ENCODE data around the gene GGA1. TPM values are rescaled to one million over a fixed set of nuclear protein-coding genes. Genes with fewer than 3 reads are reported as not detected.

GGA1 gene
- polyA plus RNA-seq, 1 of the 3 experiments (the other 2 are of a cell fraction), result 81.1 TPM

GRCh38 chr22:37638391-37639069 is 29.9 kb downstream of the GGA1 start:
- Histone ChIP-seq H3K4me2 (peak overlapping the region; percentile 98), H3K9me2 (no peaks in the 10 kb centered on the region)
- WGBS (ENCODE audit: low lambda C conversion rate), result 100% methylated on average over 9 of the region's 11 CpGs

More at GRCh38 chr22:37638391-37639069, 29.9 kb downstream of the GGA1 start:
- no peak for DNase-seq
- peak overlapping the region in 1 of 2 experiments; percentile 66; a peak in 2 of 4 replicates for H3K4me3 ChIP-seq (ENCODE audit: low read depth in 2 of 2, low read length in 1 of 2)
- H2AFZ ChIP-seq (ENCODE audit: low read depth), result peak overlapping the region; percentile 82; the same call in 1 of the 2 replicates
- H4K20me1 ChIP-seq (ENCODE audit: insufficient read depth), result 0 out of 2 replicates have a peak, but pooled peaks cover 2% of the 10 kb centered on the region
- no peak overlapping the region for H3K9ac ChIP-seq
- H3K9me3 ChIP-seq, result no peaks in the 10 kb centered on the region
- TF ChIP-seq CTCF (IDR thresholded peaks at IDR 0.05), result no peak
- no peak for TF ChIP-seq CHD2 (IDR thresholded peaks at IDR 0.05; ENCODE audit: low read length, partially characterized antibody)
- TF ChIP-seq ELF1 (IDR thresholded peaks at IDR 0.05), result no peak
- TF ChIP-seq FOSL2 (IDR thresholded peaks at IDR 0.05; ENCODE audit: borderline replicate concordance, low read depth), result no peak
- no peak for TF ChIP-seq NRF1 (IDR thresholded peaks at IDR 0.05; ENCODE audit: low read depth, low read length)
- TF ChIP-seq RAD21 (IDR thresholded peaks at IDR 0.05; ENCODE audit: low read length), result no peak
- TF ChIP-seq TAF1 (IDR thresholded peaks at IDR 0.05; ENCODE audit: borderline replicate concordance, low read depth, low read length), result no peak
- TF ChIP-seq NFIC (IDR thresholded peaks at IDR 0.05; ENCODE audit: borderline replicate concordance), result no peak
- no peak for TF ChIP-seq POLR2AphosphoS5 (IDR thresholded peaks at IDR 0.05; ENCODE audit: low read depth, low read length)
- no peak for TF ChIP-seq SIN3A (IDR thresholded peaks at IDR 0.05; ENCODE audit: borderline replicate concordance, low read depth, low read length)
- TF ChIP-seq RCOR1 (IDR thresholded peaks at IDR 0.05; ENCODE audit: low read length), result no peak
- TF ChIP-seq JUND (IDR thresholded peaks at IDR 0.05), result no peak
- no peak for TF ChIP-seq TCF12 (IDR thresholded peaks at IDR 0.05)
- no peak for TF ChIP-seq MAX (IDR thresholded peaks at IDR 0.05; ENCODE audit: low read depth)
- TF ChIP-seq ZBTB33 (IDR thresholded peaks at IDR 0.05; ENCODE audit: borderline replicate concordance, low read depth), result no peak
- no peak for TF ChIP-seq GATA2 (CRISPR knock-in tag; IDR thresholded peaks at IDR 0.05)
- TF ChIP-seq EP300 (IDR thresholded peaks at IDR 0.05; ENCODE audit: borderline replicate concordance in 1 of 2, low read depth in 1 of 2, low read length in 1 of 2), result no peak
- TF ChIP-seq EZH2phosphoT487 (IDR thresholded peaks at IDR 0.05; ENCODE audit: borderline replicate concordance, low read depth), result no peak
- TF ChIP-seq USF2 (IDR thresholded peaks at IDR 0.05; ENCODE audit: borderline replicate concordance, low read depth, low read length), result no peak
- no peak for TF ChIP-seq USF1 (IDR thresholded peaks at IDR 0.05; ENCODE audit: borderline replicate concordance, low read depth)
- H3K4me1 ChIP-seq (ENCODE audit: control insufficient read depth in 1 of 2, insufficient read depth in 2 of 2, low read depth in 1 of 2, low read length in 1 of 2), result peaks cover 22 to 58% of the 10 kb centered on the region in 2 experiments
- no peaks in the 10 kb centered on the region for H3K27me3 ChIP-seq (ENCODE audit: insufficient read depth)
- H3K27ac ChIP-seq (ENCODE audit: low read depth in 2 of 2, low read length in 1 of 2), result peak overlapping the region in 1 of 2 experiments; percentile 68; a peak in 2 of 4 replicates
- H3K79me2 ChIP-seq (ENCODE audit: insufficient read depth), result peaks cover 7% of the 10 kb centered on the region; the same call in 1 of the 2 replicates
- ChIA-PET POLR2A (interaction anchor here (1.0 to 2.0 kb wide), 2 partner anchors 12 to 37 kb away, joined by 3 to 6 read pairs; partner anchors contain the start of gene LGALS1), CTCF (interaction anchor here (0.8 to 34.3 kb wide), 6 partner anchors 13 to 154 kb away, joined by 3 to 898 read pairs (median 6); partner anchors contain the start of genes LGALS1, NOL12 and PDXP)
- peaks cover 0 to 3% of the 10 kb centered on the region in 2 experiments for H3K36me3 ChIP-seq (replicated peaks in 1 of 2; ENCODE audit: control insufficient read depth in 1 of 2, insufficient read depth in 2 of 2, low read length in 1 of 2)
- peaks cover 13% of the 10 kb centered on the region for H3F3A ChIP-seq (replicated peaks; ENCODE audit: insufficient read depth)
